Epidermal melanocyte (primary cell): ENCODE measurements around the gene UBE4A.

Source experiments
- DNase-seq: peaks from one replicate; pipeline ENCODE4 v3.0.0; 2011; ENCODE audit warnings: low spot score; ENCODE audit not compliant: insufficient read length

The UBE4A gene, protein sequence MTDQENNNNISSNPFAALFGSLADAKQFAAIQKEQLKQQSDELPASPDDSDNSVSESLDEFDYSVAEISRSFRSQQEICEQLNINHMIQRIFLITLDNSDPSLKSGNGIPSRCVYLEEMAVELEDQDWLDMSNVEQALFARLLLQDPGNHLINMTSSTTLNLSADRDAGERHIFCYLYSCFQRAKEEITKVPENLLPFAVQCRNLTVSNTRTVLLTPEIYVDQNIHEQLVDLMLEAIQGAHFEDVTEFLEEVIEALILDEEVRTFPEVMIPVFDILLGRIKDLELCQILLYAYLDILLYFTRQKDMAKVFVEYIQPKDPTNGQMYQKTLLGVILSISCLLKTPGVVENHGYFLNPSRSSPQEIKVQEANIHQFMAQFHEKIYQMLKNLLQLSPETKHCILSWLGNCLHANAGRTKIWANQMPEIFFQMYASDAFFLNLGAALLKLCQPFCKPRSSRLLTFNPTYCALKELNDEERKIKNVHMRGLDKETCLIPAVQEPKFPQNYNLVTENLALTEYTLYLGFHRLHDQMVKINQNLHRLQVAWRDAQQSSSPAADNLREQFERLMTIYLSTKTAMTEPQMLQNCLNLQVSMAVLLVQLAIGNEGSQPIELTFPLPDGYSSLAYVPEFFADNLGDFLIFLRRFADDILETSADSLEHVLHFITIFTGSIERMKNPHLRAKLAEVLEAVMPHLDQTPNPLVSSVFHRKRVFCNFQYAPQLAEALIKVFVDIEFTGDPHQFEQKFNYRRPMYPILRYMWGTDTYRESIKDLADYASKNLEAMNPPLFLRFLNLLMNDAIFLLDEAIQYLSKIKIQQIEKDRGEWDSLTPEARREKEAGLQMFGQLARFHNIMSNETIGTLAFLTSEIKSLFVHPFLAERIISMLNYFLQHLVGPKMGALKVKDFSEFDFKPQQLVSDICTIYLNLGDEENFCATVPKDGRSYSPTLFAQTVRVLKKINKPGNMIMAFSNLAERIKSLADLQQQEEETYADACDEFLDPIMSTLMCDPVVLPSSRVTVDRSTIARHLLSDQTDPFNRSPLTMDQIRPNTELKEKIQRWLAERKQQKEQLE

DNA sequence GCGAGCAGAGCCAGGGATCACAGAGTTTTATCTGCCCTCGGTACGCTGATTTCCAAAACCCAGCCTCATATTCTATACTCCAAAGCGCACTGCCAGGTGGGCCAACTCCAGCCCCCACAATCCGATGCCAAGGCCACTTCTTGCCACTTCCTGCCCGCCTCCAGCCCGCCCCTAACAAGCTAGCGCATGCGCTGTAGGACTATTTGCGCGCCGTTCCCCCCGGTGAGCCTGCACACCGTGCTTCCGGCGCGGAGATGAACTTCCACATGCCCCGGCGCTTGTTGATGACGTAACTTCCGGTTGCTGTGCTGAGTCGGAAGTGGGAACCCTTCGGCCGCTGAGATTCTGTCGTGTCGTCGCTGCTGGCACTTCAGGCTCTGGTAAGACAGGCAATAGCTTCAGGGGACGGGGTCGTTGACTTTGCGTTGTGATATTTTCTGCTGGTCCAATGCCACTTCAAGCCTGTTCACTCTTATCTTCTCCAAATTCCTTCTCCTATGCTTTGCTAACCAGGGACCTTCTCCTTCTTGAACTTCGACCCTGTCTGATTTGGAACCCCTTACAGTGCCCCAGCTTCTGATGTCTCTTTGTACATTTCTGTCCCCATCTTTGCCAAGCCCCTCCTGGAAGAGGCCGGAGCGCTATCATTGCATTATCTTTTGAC, at the start of gene UBE4A:
TSS of gene UBE4A (plus strand) at position 306 of the 664 bp plus-strand sequence. CDS start 5,481 bp downstream, outside the sequence.
- peak; percentile 53 for DNase-seq

DNA sequence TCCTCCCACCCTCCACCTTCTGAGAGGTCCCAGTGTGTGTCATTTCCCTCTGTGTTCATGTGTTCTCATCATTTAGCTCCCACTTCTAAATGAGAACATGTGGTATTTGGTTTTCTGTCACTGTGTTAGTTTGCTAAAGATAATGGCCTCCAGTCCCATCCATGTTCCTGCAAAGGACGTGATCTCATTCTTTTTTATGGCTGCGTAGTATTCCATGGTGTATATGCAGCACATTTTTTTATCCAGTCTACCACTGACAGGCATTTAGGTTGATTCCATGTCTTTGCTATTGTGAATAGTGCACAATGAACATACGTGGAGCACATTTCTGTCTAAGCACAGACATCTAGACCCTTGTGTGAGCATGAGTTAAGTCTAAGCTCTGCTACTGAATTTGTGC, 49.1 kb upstream of the UBE4A start:
- DNase-seq, result no peak

DNA sequence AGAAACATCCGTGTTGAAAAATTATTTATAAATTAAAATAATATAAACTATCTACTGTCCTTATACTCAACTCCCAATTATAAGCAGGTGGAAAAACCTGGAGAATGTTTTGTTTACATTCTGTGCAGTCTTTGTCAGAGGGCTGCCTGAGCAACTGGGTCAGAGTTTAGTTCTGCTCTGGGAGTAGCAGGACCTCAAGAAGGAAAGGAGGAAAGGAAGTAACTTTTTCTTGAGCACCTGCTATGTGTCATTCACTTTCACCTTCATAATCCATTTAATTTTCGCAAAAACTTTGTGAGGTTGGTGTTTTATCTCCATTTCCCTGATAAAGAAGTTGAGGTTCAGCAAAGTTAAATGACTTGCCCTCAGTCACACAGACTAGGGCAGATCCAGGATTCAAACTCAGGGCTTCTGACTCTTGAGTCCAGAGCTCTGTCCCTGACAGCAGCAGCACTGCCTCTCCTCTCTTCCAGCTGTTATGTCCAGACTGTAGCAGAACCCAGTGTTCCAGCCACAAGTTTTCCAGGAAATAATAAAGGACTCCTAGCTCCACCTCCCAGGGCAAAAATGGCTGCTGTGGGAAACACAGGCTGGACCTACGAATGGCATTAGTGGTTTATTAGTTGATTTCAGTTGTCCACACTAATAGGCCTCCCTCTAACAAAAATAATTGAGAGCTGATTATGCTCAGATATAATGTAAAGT, 48.5 kb upstream of the UBE4A start:
- no peak for DNase-seq

DNA sequence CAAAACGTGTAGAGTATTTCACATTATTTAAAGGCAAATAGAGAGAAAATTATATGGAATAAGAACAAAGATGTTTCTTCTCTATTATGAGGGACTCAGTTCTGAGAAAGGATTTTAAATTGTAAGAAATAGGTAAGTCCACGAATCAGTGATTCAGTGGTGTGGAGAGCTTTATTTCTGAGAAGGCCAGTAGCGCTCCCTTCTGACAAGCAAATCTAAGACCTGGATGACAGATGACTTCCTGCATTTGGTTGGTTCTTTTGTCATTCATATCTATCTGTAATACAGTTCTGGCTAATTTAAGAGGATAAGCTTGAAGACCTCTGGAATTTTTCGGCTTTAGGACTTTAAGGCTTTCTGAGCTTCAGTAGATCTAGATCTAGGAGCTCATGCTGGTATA, 47.9 kb upstream of the UBE4A start:
- no peak for DNase-seq

DNA sequence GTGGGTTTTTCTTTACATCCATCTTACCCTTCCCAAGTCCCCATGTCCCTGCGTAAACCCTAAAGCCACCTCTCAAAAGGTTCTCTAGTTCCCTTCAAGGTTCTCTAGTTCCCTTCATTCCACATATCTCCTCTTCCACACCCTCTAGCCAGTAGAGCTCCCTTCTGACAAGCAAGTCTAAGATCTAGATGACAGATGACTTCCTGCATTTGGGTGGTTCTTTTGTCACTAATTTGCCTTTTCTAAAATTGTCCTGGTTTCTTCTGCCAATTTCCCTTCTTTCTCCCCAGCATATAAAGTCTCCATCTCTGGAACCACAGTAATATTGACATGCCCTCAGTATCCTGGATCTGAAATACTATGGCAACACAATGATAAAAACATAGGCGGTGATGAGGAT, 47.1 kb upstream of the UBE4A start:
- DNase-seq, result no peak

DNA sequence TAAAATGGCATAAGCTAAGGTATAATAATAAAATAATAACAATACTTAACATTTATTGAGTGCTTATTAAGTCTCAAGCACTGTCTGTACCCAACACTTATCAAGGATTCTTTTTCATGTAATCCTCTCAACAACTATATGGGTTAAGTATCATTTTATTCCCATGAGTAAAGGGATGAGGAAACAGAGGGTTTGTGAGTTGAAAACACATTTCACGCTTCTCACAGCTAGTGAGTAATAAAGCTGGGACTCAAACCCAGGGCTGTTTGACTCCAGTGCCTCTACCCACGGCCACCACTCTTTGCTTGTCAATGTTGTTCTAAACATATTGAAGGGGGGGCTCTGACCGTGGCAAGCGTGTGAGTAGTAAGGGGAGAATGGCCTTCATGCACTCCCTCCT, 46.2 kb upstream of the UBE4A start:
- no peak for DNase-seq

DNA sequence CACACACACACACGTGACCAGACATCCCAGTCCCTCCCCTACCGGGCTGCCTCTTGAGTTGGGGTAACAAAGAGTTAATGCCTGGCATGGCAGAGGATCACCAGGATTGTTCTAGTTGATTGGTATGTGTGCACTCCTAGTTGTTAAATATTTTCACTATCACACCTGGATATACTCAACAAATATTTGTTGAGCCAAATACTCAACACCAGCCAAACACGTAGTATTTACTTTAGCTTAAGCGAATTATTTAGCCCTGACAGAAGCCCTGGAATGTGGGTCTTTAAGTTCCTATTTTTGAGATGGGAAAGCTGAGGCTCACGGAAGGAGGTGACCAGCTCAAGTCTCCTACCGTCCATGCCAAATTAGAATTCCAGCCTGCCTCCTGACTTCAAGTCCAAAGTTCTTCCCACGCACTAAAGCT, 44.4 kb upstream of the UBE4A start:
- DNase-seq, result no peak

DNA sequence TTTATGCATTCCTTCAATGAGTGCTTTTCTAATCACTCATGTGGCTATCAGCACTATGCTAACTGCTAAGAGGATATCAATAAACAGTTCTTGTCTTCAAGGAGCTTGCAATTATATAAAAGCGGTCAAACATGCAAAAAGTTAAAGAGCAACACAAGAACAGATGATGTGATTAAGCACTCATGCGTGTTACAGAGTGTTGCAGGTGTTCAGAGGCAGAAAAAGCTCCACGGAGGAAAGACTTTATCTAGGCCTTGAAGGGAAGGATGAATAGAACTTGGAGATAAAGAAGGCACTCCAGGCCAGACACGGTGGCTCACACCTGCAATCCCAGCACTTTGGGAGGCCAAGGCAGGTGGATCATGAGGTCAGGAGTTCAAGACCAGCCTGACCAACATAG, 41.3 kb upstream of the UBE4A start:
- no peak for DNase-seq

DNA sequence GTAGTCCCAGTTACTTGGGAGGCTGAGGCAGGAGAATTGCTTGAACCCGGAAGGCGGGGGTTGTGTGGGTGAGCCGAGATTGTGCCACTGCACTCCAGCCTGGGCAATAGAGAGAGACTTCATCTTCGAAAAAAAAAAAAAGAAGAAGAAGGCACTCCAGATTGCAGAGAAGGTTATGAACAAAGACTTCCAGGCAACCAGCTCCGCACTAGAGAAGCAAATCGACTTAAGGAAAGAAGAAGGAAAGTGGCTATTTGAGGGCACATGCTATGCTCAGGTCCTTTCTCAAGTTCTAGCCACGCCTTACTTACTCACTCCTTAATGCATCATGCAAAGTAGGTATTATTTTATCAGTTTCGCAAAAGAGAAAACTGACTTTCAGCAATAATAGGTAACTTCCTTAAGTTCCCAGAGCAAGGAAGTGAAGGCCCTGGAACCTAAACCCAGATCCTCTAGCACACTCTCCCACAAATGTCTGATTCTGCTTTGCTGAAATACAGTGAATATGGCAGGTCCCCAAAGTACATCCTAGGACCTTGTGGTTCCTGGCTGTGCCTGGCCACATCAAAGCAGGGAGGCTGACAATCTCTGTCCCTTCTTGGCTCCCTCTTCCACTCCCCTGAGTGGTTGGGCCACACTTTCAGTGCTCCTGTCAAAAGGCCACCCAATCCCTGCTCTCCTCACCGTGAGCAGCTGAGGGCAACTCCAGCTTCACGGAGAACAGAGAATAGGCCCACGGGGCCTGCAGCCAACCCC, 40.6 kb upstream of the UBE4A start:
- no peak for DNase-seq

DNA sequence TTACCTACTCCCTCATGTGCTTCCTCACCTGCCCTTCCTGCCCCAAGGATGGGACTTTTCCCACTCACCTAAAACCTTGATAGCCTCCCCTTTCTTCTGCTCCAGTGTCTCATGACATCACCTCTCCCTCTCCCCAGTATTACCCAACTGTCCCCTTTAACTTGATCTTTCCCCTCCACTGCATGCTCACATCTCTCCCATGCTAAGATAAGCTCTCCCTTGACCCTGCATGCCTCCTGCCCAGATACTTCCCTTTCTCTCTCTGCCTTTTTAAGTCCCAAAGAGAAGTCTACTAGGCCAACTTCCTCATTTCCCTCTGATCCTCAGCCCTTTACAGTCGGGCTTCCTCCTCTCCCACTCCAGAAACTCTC, 40.1 kb upstream of the UBE4A start:
- no peak for DNase-seq

DNA sequence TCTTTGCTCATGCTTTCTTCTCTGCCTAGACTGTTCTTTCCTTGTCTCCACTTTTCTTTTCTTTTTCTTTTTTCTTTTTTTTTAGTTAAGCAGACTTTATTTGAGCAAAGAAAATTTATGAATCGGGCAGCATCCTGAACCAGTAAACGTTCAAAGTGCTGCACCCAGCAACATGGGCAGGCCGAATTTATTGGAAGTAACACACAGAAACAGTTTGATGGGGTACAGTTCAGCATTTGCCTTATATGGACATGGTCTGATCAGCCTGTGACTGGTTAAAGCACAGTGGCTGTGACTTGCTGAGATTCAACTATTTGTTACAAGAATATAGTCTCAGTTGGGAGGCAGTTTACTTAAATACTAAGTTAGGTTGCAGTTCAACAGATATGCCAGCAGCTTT, 38.9 kb upstream of the UBE4A start:
- no peak for DNase-seq

DNA sequence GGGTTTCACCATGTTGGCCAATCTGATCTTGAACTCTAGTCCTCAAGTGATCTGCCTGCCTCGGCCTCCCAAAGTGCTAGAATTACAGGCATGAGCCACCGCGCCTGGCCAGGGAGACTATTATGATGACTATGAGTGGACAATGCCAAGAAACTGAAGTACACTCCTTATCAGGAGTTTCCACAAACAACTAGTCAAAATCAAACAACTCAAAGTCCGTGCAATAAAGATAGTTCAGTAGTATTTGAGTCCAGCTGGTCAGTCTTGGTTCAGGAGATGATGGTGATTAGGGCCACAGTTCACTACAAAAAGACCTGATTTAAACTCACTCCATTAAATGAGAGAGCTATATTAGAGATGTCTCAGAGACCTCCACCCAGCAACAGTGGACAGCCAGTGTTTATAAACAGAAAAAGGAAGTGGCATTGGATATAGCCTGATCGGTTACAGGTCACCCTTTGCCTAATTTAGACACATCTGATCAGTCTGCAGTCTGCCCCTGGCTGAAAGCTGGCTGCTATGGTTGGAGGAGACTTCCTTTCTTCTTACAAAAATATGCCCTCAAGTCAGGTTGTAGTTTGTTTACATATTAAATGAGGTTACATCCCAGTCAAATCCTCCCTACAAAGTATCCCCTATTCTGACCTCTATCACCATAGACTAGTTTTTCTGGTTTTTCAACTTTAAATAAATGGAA, 37.9 kb upstream of the UBE4A start:
- no peak for DNase-seq

DNA sequence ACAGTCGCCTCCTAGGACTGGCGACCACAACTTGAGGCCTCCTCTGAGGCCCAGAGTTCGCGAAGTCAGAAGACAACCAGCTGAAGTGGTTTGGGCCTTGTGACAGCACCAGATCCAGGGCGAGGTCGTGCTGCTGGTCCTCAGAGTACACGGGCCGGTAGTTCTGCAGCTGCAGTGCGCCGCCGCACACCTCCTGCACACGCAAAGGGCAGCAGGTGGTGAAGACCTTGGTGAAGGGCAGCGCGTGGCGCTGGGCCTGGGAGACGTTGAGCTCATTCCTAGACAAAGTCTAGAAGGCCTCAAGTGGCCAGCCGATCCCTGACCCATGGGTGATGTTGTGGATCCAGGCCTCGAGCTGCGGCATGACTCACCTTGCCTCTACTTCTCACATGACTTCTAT, 36.7 kb upstream of the UBE4A start:
- no peak for DNase-seq

DNA sequence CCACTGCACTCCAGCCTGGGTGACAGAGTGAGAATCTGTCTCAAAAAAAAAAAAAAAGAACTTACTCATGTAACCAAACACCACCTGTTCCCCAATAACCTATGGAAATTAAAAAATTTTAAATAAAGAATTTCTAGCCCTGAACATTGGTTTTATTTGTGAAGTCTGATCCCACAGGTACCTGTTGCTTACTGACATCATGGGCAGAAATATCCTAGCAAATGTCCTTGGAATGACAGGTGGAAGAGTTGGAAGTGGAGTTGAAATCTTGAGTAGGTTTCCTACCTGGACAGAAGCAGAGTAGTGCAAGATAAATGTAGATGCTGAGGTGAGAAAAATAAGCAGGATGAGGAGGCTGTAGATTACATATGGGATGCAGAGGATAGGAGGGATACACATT, 34.1 kb upstream of the UBE4A start:
- DNase-seq, result no peak

DNA sequence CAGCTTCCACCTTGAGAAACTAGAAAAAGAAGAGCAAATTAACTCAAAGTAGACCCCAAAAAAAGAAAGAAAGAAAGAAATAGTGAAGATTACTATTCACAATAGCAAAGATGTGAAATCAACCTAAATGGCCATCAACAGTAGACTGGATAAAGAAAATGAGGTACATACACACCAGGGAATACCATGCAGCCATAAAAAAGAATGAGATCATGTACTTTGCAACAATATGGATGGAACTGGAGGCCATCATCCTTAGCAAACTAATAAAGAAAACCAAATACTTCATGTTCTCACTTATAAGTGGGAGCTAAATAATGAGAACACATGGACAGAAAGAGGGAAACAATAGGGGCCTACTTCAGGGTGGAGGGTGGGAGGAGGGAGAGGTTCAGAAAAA, 30.7 kb upstream of the UBE4A start:
- no peak for DNase-seq

DNA sequence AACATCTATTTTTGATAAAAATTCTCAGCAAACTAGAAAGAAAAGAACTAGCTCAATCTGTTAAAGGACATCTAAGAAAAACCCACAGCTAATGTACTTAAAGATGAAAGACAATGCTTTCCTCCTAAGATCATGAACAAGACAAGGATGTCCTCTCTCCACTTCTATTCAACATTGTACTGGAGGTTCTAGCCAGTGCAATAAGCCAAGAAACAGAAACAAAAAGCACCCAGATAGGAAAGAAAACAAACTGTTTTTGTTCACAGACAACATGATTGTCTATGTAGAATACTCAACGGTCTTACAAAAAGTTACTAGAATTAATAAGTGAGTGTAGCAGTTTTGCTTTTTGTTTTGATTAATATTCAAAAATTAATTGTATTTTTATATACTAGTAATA, 24.7 kb upstream of the UBE4A start:
- DNase-seq, result no peak

DNA sequence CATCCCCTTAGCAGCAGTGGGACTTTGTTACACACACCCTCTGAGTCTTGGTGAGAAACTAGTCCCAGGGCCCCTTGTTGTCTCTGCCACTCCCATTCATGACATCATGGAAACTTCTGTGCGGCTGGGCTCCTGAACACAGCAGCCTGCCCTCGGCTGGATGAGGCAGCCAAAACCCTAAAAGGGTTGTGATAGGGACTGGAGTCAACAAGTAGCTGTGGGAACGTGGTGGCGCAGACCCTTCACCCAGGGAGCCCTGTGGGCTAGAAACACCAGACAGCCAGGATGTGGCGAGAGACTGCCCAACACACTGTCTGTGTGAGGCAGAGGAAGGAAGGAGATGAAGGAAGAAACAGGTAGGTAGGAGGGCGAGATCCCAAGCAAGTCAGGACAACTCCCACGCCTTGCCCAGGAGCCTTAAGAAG, 20.8 kb upstream of the UBE4A start:
- DNase-seq, result no peak

DNA sequence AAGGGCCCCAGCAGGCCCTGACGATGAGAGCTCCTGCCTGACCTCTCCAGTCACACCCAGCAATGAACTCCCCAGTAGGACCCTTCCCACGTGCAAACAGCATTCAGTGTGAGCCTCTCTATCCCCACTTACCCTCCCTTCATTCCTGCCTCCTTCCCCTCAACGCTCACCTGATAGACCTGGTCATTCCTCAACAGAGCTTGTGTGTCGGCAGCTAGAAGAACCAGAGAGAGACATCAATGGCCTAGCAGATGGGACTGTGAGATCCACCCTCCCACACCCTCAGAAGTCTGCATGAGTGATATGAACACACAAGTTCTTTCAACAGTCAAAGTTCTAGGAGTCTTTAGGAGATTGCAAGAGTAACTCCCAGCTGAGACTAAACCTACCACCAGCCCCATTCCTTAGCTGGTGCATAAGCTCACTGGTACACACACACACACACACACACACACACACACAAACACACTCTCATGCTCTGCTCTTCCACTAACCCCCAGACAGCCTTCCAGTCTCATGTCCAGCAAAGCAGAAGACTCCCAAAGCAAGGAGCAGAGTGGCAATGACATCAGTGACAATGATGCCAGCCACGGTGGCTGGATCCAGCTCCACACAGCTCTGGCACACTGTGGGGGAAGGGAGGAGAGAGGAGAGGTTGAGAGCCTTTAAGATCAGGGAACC, 20.0 kb upstream of the UBE4A start:
- no peak for DNase-seq

DNA sequence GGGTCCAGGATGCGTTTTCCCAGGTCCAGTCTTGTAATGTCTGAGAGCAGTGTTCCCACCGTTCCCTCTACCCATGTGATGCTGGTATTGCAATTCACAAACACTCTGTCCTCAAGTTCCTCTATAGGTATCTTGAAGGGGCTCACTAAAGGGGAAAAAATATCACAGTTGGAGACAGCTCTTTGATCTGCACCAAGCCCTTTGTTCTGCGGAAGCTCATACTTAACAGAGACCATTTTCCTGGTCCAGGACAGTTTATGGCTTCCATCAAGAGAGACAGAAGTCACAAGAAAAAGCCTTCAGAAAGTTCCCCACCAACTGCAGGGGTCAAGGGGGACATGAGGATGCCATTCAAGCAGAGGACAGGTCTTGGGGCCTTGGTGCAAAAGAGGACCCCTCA, 19.0 kb upstream of the UBE4A start:
- DNase-seq, result no peak
